Activated CD8-positive, alpha-beta memory T cell treated with anti-CD3 and anti-CD28 coated beads for 36 hours (primary cell): Measurements from ENCODE around the gene C9orf50. TPM values are rescaled to one million over a fixed set of nuclear protein-coding genes. Genes with fewer than 3 reads are reported as not detected.
"Not testable (repeated sequence)": the region's sequence is repeated elsewhere in the genome, so short reads cannot be mapped to it uniquely, and the experiment has no call there.

Experiments
- CTCF ChIA-PET: fragments of 350-600 bp; sonication (Branson Sonifier 250); formaldehyde crosslinking; loops from one replicate; lab custom pipeline; 2021; ENCODE audit warnings: antibody characterized with exemption; lab: Charles Lee
- POLR2A ChIA-PET: fragments of 350-600 bp; sonication (Branson Sonifier 250); formaldehyde crosslinking; loops from one replicate; lab custom pipeline; 2021; ENCODE audit warnings: antibody characterized with exemption; lab: Charles Lee
- total RNA-seq, 2 experiments: library from RNA; stranded (reverse); gene quantifications; one replicate each; pipeline ENCODE4 v1.2.3, GENCODE V29; 2021

Gene C9orf50
- not detected for total RNA-seq

GRCh38 chr9:129620669-129621295 lies at the start of gene C9orf50:
C9orf50 (minus strand) TSS chr9:129621101; CDS start chr9:129620574, 527 bp downstream.
- POLR2A ChIA-PET: interaction anchor here (0.6 kb wide), 1 partner anchor 184 kb away, joined by 4 read pairs; no protein-coding TSS in a partner anchor
- CTCF ChIA-PET: interaction anchor here (0.6 to 8.6 kb wide), 7 partner anchors 8 to 489 kb away, joined by 3 to 72 read pairs (median 3); no protein-coding TSS in a partner anchor

GRCh38 chr9:129669946-129670345 lies 49.0 kb upstream of the C9orf50 start:
- ChIA-PET CTCF (no interaction called here), POLR2A (no interaction called here)

GRCh38 chr9:129669141-129669718 lies 48.3 kb upstream of the C9orf50 start:
- POLR2A ChIA-PET: no interaction called here
- CTCF ChIA-PET: interaction anchor here (0.6 kb wide), 1 partner anchor 1667 kb away, joined by 3 read pairs; no protein-coding TSS in a partner anchor

- ChIA-PET CTCF (no interaction called here), POLR2A (no interaction called here)
Observed at GRCh38 chr9:129667850-129668249, 46.9 kb upstream of the C9orf50 start.

- CTCF ChIA-PET: no interaction called here
- POLR2A ChIA-PET: no interaction called here
Observed at GRCh38 chr9:129667378-129667777, 46.5 kb upstream of the C9orf50 start.

- POLR2A ChIA-PET: no interaction called here
- CTCF ChIA-PET: no interaction called here
Observed at GRCh38 chr9:129666575-129666974, 45.7 kb upstream of the C9orf50 start.

GRCh38 chr9:129665814-129666520 lies 45.1 kb upstream of the C9orf50 start:
- POLR2A ChIA-PET: no interaction called here
- CTCF ChIA-PET: no interaction called here

- CTCF ChIA-PET: no interaction called here
- POLR2A ChIA-PET: no interaction called here
Observed at GRCh38 chr9:129665389-129665775, 44.5 kb upstream of the C9orf50 start, which contains the start of gene PRRX2. PRRX2 (plus strand) TSS chr9:129665647; CDS start chr9:129665868, 221 bp downstream.

- CTCF ChIA-PET: no interaction called here
- POLR2A ChIA-PET: no interaction called here
Observed at GRCh38 chr9:129664746-129665388, 44.0 kb upstream of the C9orf50 start.

- POLR2A ChIA-PET, CTCF ChIA-PET: not testable (repeated sequence)
Observed at GRCh38 chr9:129662239-129662638, 41.3 kb upstream of the C9orf50 start.

GRCh38 chr9:129661029-129661428 lies 40.1 kb upstream of the C9orf50 start:
- ChIA-PET CTCF (no interaction called here), POLR2A (no interaction called here)

GRCh38 chr9:129656795-129657390 lies 36.0 kb upstream of the C9orf50 start:
- CTCF ChIA-PET: interaction anchor here (1.2 to 1.6 kb wide), 2 partner anchors 70 to 81 kb away, joined by 3 to 4 read pairs; no protein-coding TSS in a partner anchor
- POLR2A ChIA-PET: no interaction called here

- ChIA-PET CTCF (interaction anchor here (1.2 to 1.6 kb wide), 2 partner anchors 72 to 82 kb away, joined by 3 to 4 read pairs; no protein-coding TSS in a partner anchor), POLR2A (no interaction called here)
Observed at GRCh38 chr9:129655696-129656095, 34.8 kb upstream of the C9orf50 start.

GRCh38 chr9:129655154-129655553 lies 34.3 kb upstream of the C9orf50 start:
- POLR2A ChIA-PET: no interaction called here
- CTCF ChIA-PET: interaction anchor here (1.6 kb wide), 1 partner anchor 72 kb away, joined by 4 read pairs; no protein-coding TSS in a partner anchor

- CTCF ChIA-PET: no interaction called here
- POLR2A ChIA-PET: no interaction called here
Observed at GRCh38 chr9:129654554-129655040, 33.7 kb upstream of the C9orf50 start.

GRCh38 chr9:129653823-129654553 lies 33.1 kb upstream of the C9orf50 start:
- ChIA-PET POLR2A (no interaction called here), CTCF (no interaction called here)

GRCh38 chr9:129650680-129651235 lies 29.9 kb upstream of the C9orf50 start:
- CTCF ChIA-PET: interaction anchor here (0.9 kb wide), 1 partner anchor 8 kb away, joined by 3 read pairs; no protein-coding TSS in a partner anchor
- POLR2A ChIA-PET: no interaction called here
